GM12874 (cell line): Measurements from ENCODE around the gene PPP1R14C.

ENCODE experiments used
- TF ChIP-seq, protein P1 (sequence below): IDR thresholded peaks from 2 replicates; pipeline ENCODE4 v1.5.1; 2011; ENCODE audit warnings: low read depth, mild to moderate bottlenecking, control low read depth, low read length, moderate library complexity; ENCODE audit not compliant: insufficient read depth

Gene PPP1R14C

DNA sequence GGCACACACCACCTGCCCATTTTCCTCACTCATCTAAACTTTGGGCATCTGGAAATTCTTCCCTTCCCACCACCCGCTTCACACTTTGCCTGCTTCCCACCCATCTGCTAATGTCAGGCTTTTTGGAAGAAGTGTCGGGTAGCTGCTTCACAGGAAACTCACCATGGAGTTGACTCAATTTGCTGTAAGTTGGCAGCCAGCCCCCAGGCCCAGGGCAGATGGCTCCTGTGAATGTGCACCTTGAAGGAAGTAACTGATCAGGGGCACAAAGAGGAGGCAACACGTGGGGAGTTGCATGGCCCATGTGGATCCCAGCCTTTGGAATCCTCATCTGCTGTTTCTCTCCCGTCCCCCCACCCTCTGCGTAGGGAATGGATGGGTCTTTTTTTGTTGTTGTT is 87.3 kb downstream of the PPP1R14C start:
- TF ChIP-seq, protein P1, sequence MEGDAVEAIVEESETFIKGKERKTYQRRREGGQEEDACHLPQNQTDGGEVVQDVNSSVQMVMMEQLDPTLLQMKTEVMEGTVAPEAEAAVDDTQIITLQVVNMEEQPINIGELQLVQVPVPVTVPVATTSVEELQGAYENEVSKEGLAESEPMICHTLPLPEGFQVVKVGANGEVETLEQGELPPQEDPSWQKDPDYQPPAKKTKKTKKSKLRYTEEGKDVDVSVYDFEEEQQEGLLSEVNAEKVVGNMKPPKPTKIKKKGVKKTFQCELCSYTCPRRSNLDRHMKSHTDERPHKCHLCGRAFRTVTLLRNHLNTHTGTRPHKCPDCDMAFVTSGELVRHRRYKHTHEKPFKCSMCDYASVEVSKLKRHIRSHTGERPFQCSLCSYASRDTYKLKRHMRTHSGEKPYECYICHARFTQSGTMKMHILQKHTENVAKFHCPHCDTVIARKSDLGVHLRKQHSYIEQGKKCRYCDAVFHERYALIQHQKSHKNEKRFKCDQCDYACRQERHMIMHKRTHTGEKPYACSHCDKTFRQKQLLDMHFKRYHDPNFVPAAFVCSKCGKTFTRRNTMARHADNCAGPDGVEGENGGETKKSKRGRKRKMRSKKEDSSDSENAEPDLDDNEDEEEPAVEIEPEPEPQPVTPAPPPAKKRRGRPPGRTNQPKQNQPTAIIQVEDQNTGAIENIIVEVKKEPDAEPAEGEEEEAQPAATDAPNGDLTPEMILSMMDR = no peak

DNA sequence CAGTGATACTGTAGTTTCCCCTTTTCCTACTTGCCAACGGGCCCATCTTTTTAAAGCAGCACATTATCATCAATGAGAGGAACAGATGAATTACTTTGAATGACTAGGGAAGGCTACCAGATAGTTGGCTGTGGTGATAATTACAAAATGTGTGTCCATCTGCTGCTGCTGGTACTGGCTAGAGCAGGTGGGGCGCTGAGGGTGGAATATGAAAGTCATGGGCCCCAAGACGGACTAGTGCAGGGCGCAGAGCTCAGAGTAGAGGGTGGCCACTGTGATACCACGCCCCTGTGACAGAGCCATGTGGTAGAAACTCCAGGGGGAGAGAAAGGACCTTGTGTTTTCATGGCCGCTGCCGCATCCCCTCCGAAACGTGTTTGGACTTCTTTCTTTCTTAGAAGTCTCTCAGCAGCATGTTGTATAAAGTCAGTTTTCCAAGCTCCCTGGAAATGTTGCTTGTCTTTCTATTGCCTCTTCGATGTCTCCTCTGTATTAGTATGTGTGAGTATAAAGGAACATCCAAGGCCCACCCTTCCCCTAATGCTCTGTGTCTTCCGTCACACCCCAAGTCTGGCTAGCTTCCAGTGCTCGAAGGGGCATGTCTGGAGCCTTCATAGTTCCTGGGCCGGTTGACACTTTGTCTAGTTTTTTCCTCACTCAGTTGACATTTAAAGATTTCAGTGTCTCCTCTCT is 88.1 kb downstream of the PPP1R14C start:
- TF ChIP-seq, protein P1 = no peak

DNA sequence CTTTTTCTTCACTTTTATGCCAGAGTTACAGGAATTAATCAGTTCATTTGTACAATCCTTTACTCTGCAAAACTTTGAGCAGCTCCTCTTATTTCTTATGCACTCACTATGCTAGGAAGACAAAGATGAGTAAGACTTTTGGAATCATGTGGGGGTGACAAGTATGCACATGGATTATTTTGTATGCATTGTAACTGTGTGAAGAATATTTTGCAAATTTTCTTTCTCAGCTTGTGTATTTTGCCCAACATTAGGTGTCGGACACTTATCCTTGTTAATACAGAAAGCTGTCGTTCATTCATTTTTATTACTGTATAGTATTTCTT is 88.6 kb downstream of the PPP1R14C start:
- TF ChIP-seq, protein P1 = no peak

DNA sequence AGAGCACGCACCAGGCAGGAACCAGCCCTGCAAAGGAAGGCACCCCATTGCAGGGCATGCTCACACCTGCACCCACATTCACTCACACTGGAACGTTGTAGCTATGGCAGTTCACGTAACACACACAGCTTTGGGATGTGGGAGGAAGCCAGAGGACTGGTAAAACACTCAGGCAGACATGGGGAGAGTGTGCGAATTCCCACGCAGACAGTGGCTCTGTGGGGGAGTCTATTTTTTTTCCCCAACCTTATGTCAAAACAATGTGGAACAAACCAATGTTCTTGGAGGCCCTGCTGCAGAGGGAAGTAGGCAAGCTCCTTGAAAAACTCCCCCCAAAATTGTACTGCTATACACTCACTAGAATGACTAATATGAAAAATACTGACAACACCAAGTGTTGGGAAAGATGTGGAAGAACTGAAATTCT is 91.0 kb downstream of the PPP1R14C start:
- TF ChIP-seq, protein P1 = no peak

DNA sequence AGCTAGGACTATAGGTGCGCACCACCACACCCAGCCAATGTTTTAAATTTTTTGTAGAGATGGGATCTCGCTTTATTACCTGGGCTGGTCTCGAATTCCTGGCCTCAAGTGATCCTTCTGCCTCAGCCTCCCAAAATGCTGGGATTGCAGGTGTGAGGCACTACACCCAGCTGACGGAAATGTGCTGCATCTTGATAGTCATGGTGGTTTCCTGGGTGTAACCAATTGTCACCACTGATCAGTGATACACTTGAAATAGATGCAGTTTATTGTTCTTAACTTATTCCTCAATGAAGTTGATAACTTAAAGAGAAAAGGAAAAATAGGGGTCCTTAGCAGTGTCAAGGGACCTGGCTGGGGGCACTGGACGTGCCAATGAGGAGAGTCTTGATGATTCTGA is 92.4 kb downstream of the PPP1R14C start:
- TF ChIP-seq, protein P1 = no peak

DNA sequence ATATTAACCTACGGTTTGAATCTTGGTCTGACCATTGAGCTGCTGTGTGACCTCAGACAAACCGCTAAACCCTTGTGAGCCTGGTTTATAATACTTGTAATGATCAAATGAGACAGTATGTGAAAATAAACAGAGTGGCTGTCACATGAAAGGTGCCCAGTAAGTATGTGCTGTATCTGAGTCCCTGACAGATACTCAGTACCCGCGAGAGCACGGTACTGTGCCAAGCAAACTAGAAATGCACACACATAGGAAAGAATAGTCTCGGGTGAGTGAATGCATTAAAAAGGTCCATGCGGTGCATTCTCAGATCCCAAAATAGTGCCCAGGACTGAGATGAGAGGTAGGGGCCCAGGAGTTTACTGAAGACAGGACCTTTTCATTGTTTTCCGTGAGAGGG is 93.3 kb downstream of the PPP1R14C start:
- TF ChIP-seq, protein P1 = no peak

DNA sequence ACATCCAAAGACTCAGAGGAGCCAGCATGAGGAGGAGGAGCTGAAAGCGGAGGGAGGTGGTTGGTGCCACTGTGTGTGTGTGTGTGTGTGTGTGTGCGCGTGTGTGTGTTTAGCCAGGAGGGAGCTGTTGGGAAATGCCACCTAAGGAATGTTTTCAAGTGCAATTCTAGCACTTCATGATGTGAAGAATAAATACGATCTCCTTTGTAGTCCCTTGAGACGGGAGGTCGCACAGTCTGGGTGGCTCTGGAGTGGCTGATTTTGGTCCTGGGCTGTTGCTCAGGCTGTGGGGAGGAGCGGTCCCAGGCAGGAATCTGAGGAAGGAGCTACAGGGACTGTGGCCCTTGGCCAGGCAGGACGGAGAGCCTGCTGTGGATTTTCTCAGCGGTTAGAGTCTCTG is 93.7 kb downstream of the PPP1R14C start:
- TF ChIP-seq, protein P1 = no peak
